ENCODE measurements around the gene MLNR. TPM values are rescaled to one million over a fixed set of nuclear protein-coding genes. Genes with fewer than 3 reads are reported as not detected.

MLNR gene
- total and polyA plus RNA-seq, 12 donors: not detected

DNA sequence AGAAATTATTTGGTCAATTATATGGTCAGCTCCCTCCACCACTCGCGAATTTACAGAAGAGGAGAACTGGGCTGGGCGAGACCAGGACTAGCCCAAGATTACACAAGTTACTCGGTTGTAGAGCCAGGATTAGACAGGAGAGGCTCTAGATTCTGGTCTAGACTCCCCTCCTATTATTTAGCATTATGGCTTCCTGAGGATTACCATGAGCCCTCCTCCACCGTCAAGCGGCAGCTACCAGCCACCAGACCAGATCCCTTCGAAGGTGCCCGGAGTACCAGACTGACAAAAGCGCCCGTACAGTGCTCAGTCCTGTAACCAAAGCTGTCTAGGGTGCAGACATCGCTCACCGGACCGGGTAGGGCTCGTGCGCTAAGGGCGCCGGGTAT is 497 bp upstream of the MLNR start:
- Histone ChIP-seq H3K27me3 (peaks cover 12 to 62% (median 53%) of the 10 kb centered on the region in 7 donors), H3K9me3 (no peaks in the 10 kb centered on the region), H3K4me1 (peaks cover 0 to 28% (median 10%) of the 10 kb centered on the region in 9 donors), H3K36me3 (no peaks in the 10 kb centered on the region), H3K4me3 (peak overlapping the region in 9 of 10 donors; percentile 18 to 52 (median 41)), H3K27ac (no peak overlapping the region)
- intact Hi-C loops (cut with DNase I): loop anchor here in 1 of 10 donors (10.0 kb wide), 1 partner anchor 245 kb away; the partner anchor contains the start of gene FNDC3A
- TF ChIP-seq, protein P1, sequence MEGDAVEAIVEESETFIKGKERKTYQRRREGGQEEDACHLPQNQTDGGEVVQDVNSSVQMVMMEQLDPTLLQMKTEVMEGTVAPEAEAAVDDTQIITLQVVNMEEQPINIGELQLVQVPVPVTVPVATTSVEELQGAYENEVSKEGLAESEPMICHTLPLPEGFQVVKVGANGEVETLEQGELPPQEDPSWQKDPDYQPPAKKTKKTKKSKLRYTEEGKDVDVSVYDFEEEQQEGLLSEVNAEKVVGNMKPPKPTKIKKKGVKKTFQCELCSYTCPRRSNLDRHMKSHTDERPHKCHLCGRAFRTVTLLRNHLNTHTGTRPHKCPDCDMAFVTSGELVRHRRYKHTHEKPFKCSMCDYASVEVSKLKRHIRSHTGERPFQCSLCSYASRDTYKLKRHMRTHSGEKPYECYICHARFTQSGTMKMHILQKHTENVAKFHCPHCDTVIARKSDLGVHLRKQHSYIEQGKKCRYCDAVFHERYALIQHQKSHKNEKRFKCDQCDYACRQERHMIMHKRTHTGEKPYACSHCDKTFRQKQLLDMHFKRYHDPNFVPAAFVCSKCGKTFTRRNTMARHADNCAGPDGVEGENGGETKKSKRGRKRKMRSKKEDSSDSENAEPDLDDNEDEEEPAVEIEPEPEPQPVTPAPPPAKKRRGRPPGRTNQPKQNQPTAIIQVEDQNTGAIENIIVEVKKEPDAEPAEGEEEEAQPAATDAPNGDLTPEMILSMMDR (IDR thresholded peaks at IDR 0.05): no peak
- 12 to 17% methylated on average over 17 of the region's 17 CpGs for WGBS, 2 donors
- DNase-seq (no peak), ATAC-seq (peak in 1 of 8 donors; percentile 15)

DNA sequence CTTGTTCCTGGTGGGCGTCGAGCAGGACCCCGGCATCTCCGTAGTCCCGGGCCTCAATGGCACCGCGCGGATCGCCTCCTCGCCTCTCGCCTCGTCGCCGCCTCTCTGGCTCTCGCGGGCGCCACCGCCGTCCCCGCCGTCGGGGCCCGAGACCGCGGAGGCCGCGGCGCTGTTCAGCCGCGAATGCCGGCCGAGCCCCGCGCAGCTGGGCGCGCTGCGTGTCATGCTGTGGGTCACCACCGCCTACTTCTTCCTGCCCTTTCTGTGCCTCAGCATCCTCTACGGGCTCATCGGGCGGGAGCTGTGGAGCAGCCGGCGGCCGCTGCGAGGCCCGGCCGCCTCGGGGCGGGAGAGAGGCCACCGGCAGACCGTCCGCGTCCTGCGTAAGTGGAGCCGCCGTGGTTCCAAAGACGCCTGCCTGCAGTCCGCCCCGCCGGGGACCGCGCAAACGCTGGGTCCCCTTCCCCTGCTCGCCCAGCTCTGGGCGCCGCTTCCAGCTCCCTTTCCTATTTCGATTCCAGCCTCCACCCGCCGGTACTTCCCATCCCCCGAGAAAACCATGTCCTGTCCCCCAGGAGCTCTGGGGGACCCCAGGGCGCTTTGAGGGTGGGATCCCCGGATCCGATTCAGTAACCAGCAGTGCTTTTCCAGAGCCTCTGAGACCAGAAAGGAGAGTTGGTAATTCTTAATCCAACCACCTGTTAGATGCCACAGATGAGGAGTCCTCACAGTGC is 885 bp downstream of the MLNR start:
- Histone ChIP-seq H3K27ac (no peak overlapping the region), H3K4me3 (peak overlapping the region; percentile 18 to 52 (median 40)), H3K27me3 (peaks cover 12 to 62% (median 53%) of the 10 kb centered on the region in 7 donors), H3K4me1 (peaks cover 0 to 25% (median 10%) of the 10 kb centered on the region in 9 donors), H3K36me3 (no peaks in the 10 kb centered on the region), H3K9me3 (no peaks in the 10 kb centered on the region)
- WGBS, 2 donors: 4 to 5% methylated on average over 73 of the region's 73 CpGs
- TF ChIP-seq, protein P1 (IDR thresholded peaks at IDR 0.05): peak in 1 of 9 donors; percentile 9
- DNase-seq (peak in 1 of 2 donors; percentile 16), ATAC-seq (peak in 4 of 8 donors; percentile 9 to 28 (median 16))
- intact Hi-C loops (cut with DNase I): loop anchor here in 1 of 10 donors (10.0 kb wide), 1 partner anchor 246 kb away; the partner anchor contains the start of gene FNDC3A

DNA sequence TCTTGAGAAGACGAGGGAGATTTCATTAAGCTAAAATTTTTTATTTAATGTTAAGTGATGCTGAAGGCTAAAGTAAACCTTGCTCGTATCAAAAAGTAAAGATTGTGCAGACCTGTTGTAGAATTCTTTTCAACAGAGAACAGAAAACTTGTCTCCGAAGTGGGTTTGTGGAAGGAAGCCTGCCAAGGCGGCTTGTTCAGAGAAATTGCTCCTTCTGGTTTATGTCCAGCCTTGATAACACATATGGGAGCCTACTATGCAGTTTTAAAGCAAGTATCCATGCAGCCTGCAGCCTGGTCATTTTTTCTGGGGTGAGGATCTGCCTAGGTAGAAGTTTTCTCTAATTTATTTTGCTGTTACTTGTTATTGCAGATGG is 1.4 kb downstream of the MLNR start:
- H3K36me3 ChIP-seq: no peaks in the 10 kb centered on the region
- intact Hi-C loops (cut with DNase I): loop anchor here in 1 of 10 donors (10.0 kb wide), 1 partner anchor 247 kb away; the partner anchor contains the start of gene FNDC3A
- DNase-seq: no peak
- H3K9me3 ChIP-seq: no peaks in the 10 kb centered on the region
- TF ChIP-seq, protein P1 (IDR thresholded peaks at IDR 0.05): no peak
- no peak overlapping the region for H3K4me3 ChIP-seq
- H3K27me3 ChIP-seq: peaks cover 12 to 62% (median 53%) of the 10 kb centered on the region in 7 donors
- 64% methylated on average over 4 of the region's 4 CpGs for WGBS, 2 donors
- H3K4me1 ChIP-seq: peaks cover 0 to 25% (median 10%) of the 10 kb centered on the region in 9 donors
- no peak for ATAC-seq
- no peak overlapping the region for H3K27ac ChIP-seq

DNA sequence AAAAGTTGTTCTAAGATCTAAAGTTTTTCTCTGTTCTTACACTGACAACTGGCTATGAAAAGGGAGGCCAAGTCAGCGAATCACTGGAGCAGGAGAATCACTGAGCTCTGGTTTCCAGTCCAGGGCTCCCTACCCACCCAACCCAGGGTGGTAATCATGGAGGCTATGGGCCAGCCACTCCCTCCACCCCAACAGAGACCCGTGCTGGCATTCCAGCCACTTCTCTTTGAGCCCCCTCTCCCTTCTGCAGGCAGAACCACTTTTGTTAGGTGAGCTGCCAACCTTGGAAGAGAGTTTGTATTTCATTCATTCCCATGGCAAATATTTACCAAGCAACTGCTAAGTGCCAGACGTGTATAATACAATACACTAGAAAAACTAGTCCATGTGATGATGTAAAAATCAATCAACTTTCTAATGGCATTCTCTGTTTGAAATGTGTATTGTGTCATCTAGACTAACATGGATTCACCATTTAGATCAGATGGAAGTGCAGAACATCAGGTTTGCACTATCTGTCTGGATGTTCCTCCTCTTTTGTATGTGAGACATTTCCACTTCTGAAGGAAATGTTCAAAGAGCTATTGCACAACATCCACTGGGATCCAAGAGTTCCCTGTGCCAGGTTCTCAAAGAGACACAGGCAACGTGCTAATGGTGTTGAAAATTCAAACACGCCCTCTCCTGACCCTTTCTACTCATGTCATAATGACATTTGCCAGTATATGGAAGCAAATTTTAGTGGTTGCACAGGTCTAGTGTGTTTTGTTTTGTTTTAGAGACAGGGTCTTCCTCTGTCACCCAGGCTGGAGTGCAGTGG is 5.3 kb downstream of the MLNR start:
- intact Hi-C loops (cut with DNase I): loop anchor here in 1 of 10 donors (10.0 kb wide), 1 partner anchor 251 kb away; the partner anchor contains the start of gene FNDC3A
- Histone ChIP-seq H3K4me1 (peaks cover 0 to 12% (median 8%) of the 10 kb centered on the region in 9 donors), H3K27ac (no peak overlapping the region)

More for the DNA sequence above, 5.3 kb downstream of the MLNR start:
- H3K4me3 ChIP-seq: no peak overlapping the region
- DNase-seq: no peak
- TF ChIP-seq, protein P1 (IDR thresholded peaks at IDR 0.05): peak in 1 of 9 donors; percentile 22
- no peaks in the 10 kb centered on the region for H3K36me3 ChIP-seq
- H3K9me3 ChIP-seq: no peaks in the 10 kb centered on the region
- peaks cover 10 to 36% (median 28%) of the 10 kb centered on the region in 7 donors for H3K27me3 ChIP-seq
- ATAC-seq: peak in 5 of 8 donors; percentile 16 to 87 (median 77)
- 49 to 50% methylated on average over 5 of the region's 5 CpGs for WGBS, 2 donors
